Measurements from ENCODE around the gene HCN2. TPM values are rescaled to one million over a fixed set of nuclear protein-coding genes. Genes with fewer than 3 reads are reported as not detected.
"Not testable (repeated sequence)": the region's sequence is repeated elsewhere in the genome, so short reads cannot be mapped to it uniquely, and the experiment has no call there.

HCN2 gene
- total RNA-seq, 1 donor from 2014 or later: 0.52 TPM

- DNase-seq (no peak), ATAC-seq (peak; percentile 26)
- Histone ChIP-seq H3K4me1 (peaks cover 2% of the 10 kb centered on the region), H3K4me3 (no peak overlapping the region), H3K9me3 (no peaks in the 10 kb centered on the region), H3K36me3 (peaks cover 37% of the 10 kb centered on the region), H3K27me3 (peaks cover 1% of the 10 kb centered on the region), H3K27ac (no peak overlapping the region)
- intact Hi-C loops (cut with DNase I): loop anchor here (5.0 kb wide), 1 partner anchor 150 kb away; no protein-coding TSS in a partner anchor
- TF ChIP-seq CTCF (IDR thresholded peaks at IDR 0.05): no peak
These were observed 7.0 kb upstream of the HCN2 start for GRCh38 chr19:582497-583197.

- H3K27ac ChIP-seq: no peak overlapping the region
- peaks cover 8% of the 10 kb centered on the region for H3K4me1 ChIP-seq
- no peaks in the 10 kb centered on the region for H3K9me3 ChIP-seq
- TF ChIP-seq CTCF (IDR thresholded peaks at IDR 0.05): no peak
- peaks cover 37% of the 10 kb centered on the region for H3K36me3 ChIP-seq
- DNase-seq (no peak), ATAC-seq (no peak)
- no peak overlapping the region for H3K4me3 ChIP-seq
- peaks cover 9% of the 10 kb centered on the region for H3K27me3 ChIP-seq
- intact Hi-C loops (cut with DNase I): loop anchor here (5.0 kb wide), 1 partner anchor 149 kb away; no protein-coding TSS in a partner anchor
These were observed 6.3 kb upstream of the HCN2 start for GRCh38 chr19:583198-583967.

- ATAC-seq: no peak
- TF ChIP-seq CTCF (IDR thresholded peaks at IDR 0.05): no peak
- peaks cover 14% of the 10 kb centered on the region for H3K27me3 ChIP-seq
- H3K27ac ChIP-seq: no peak overlapping the region
- peaks cover 37% of the 10 kb centered on the region for H3K36me3 ChIP-seq
- intact Hi-C loops (cut with DNase I): loop anchor here (5.0 kb wide), 1 partner anchor 148 kb away; no protein-coding TSS in a partner anchor
- no peaks in the 10 kb centered on the region for H3K9me3 ChIP-seq
- H3K4me1 ChIP-seq: peaks cover 10% of the 10 kb centered on the region
- no peak for DNase-seq
- H3K4me3 ChIP-seq: no peak overlapping the region
These were observed 5.8 kb upstream of the HCN2 start for GRCh38 chr19:583968-584239.

- Histone ChIP-seq H3K27ac (no peak overlapping the region), H3K27me3 (peaks cover 19% of the 10 kb centered on the region), H3K9me3 (no peaks in the 10 kb centered on the region), H3K4me1 (peaks cover 10% of the 10 kb centered on the region), H3K36me3 (peaks cover 35% of the 10 kb centered on the region), H3K4me3 (no peak overlapping the region)
- DNase-seq: peak; percentile 77
- peak; percentile 84 for TF ChIP-seq CTCF (IDR thresholded peaks at IDR 0.05)
- ATAC-seq: peak; percentile 67
- intact Hi-C loops (cut with DNase I): loop anchor here (5.0 kb wide), 1 partner anchor 148 kb away; no protein-coding TSS in a partner anchor
These were observed 5.3 kb upstream of the HCN2 start for GRCh38 chr19:584240-585001.

GRCh38 chr19:585146-585545 lies 4.5 kb upstream of the HCN2 start:
- ATAC-seq; intact Hi-C loops (cut with DNase I); H3K27ac ChIP-seq; H3K9me3 ChIP-seq; H3K4me3 ChIP-seq; DNase-seq: not testable (repeated sequence)
- peaks cover 10% of the 10 kb centered on the region for H3K4me1 ChIP-seq
- peaks cover 31% of the 10 kb centered on the region for H3K36me3 ChIP-seq
- H3K27me3 ChIP-seq: peaks cover 20% of the 10 kb centered on the region

All from upper lobe of right lung (tissue), 1 donor.